CD14-positive monocyte (primary cell): Measurements from ENCODE around the gene SEZ6L2. TPM values are rescaled to one million over a fixed set of nuclear protein-coding genes. Genes with fewer than 3 reads are reported as not detected.

Experiments used
- DNase-seq, 3 donors: peaks; one replicate each; pipeline ENCODE4 v3.0.0-alpha.2; 2011 to 2022
- H2AFZ ChIP-seq: 2 replicates; pipeline ENCODE4 v1.6.0; 2012; ENCODE audit warnings: mild to moderate bottlenecking, low read depth, low read length, inconsistent platforms; ENCODE audit not compliant: insufficient read depth, poor library complexity, severe bottlenecking
- H3K27ac ChIP-seq, 2 donors: 1 replicate in 1 of 2; 2 replicates in 1 of 2; pipeline ENCODE4 v1.5.1; 2012 to 2013; ENCODE audit warnings: low read length in 2 of 2, control low read depth in 1 of 2, inconsistent platforms in 1 of 2, low read depth in 1 of 2, mild to moderate bottlenecking in 1 of 2
- H3K27me3 ChIP-seq, 2 donors: one replicate each; pipeline versions ENCODE4 v1.6.0 to v1.6.1; 2011 to 2013; ENCODE audit warnings: low read length in 2 of 2; ENCODE audit not compliant: control insufficient read depth in 2 of 2, insufficient read depth in 2 of 2
- H3K36me3 ChIP-seq, 2 donors: replicated peaks in 1 of 2; 1 replicate in 1 of 2; 2 replicates in 1 of 2; pipeline versions ENCODE4 v1.5.1 to v1.6.1; 2012 to 2013; ENCODE audit warnings: low read length in 2 of 2, control low read depth in 1 of 2, inconsistent platforms in 1 of 2, mild to moderate bottlenecking in 1 of 2; ENCODE audit not compliant: insufficient read depth in 2 of 2, control insufficient read depth in 1 of 2
- H3K4me1 ChIP-seq, 2 donors: 1 replicate in 1 of 2; 2 replicates in 1 of 2; pipeline versions ENCODE4 v1.5.1 to v1.6.1; 2012 to 2013; ENCODE audit warnings: low read length in 2 of 2, control low read depth in 1 of 2, inconsistent platforms in 1 of 2, mild to moderate bottlenecking in 1 of 2, moderate library complexity in 1 of 2; ENCODE audit not compliant: insufficient read depth in 2 of 2, control insufficient read depth in 1 of 2
- H3K4me2 ChIP-seq: replicated peaks from 2 replicates; pipeline ENCODE3; 2012; ENCODE audit warnings: low read length, moderate library complexity, mild to moderate bottlenecking; ENCODE audit not compliant: poor library complexity, severe bottlenecking; ENCODE audit errors: extremely low read depth
- H3K4me3 ChIP-seq, 3 experiments: fragments of 200-600 bp in 1 of 3; sonication (generic) in 1 of 3; replicated peaks in 1 of 3; 1 replicate in 2 of 3; 2 replicates in 1 of 3; pipeline ENCODE4 v1.5.1; 2011 to 2013; ENCODE audit warnings: low read length in 3 of 3, mild to moderate bottlenecking in 3 of 3, control low read depth in 2 of 3, low read depth in 2 of 3, inconsistent platforms in 1 of 3, moderate library complexity in 1 of 3
- H3K79me2 ChIP-seq: 2 replicates; pipeline ENCODE4 v1.6.0; 2012; ENCODE audit warnings: mild to moderate bottlenecking, control low read depth, inconsistent platforms, low read length, moderate library complexity; ENCODE audit not compliant: insufficient read depth
- H3K9ac ChIP-seq: 2 replicates; pipeline ENCODE4 v1.6.0; 2017; ENCODE audit warnings: low read length, mild to moderate bottlenecking; ENCODE audit not compliant: insufficient read depth, poor library complexity, severe bottlenecking
- H3K9me3 ChIP-seq, 2 donors: replicated peaks in 1 of 2; 1 replicate in 1 of 2; 2 replicates in 1 of 2; pipeline versions ENCODE4 v1.5.1 to v1.6.1; 2012 to 2013; ENCODE audit warnings: low read length in 2 of 2, control low read depth in 1 of 2; ENCODE audit not compliant: control insufficient read depth in 1 of 2, insufficient read depth in 1 of 2
- H4K20me1 ChIP-seq: 2 replicates; pipeline ENCODE4 v1.6.0; 2012; ENCODE audit warnings: mild to moderate bottlenecking, low read length, control low read depth, moderate library complexity; ENCODE audit not compliant: insufficient read depth
- H3K27ac Mint-ChIP-seq, 7 donors: one replicate each; pipeline ENCODE4 v1.8.0; 2020; ENCODE audit warnings: mild to moderate bottlenecking in 7 of 7, mixed read lengths in 7 of 7, moderate library complexity in 6 of 7, inconsistent platforms in 2 of 7
- H3K27me3 Mint-ChIP-seq, 3 donors: one replicate each; pipeline ENCODE4 v1.8.0; 2021 to 2022; ENCODE audit warnings: low read depth in 3 of 3, mild to moderate bottlenecking in 3 of 3, mixed read lengths in 3 of 3, moderate library complexity in 3 of 3, inconsistent platforms in 1 of 3
- H3K36me3 Mint-ChIP-seq, 2 donors: one replicate each; pipeline ENCODE4 v1.8.0; 2020; ENCODE audit warnings: mixed read lengths in 2 of 2, inconsistent platforms in 1 of 2, mild to moderate bottlenecking in 1 of 2
- H3K4me1 Mint-ChIP-seq: one replicate; pipeline ENCODE4 v1.8.0; 2020; ENCODE audit warnings: mild to moderate bottlenecking, mixed read lengths
- H3K4me3 Mint-ChIP-seq, 2 donors: one replicate each; pipeline ENCODE4 v1.8.0; 2020; ENCODE audit warnings: mild to moderate bottlenecking in 2 of 2, mixed read lengths in 2 of 2, moderate library complexity in 1 of 2
- H3K9me3 Mint-ChIP-seq, 7 donors: one replicate each; pipeline ENCODE4 v1.8.0; 2020 to 2022; ENCODE audit warnings: mixed read lengths in 7 of 7, mild to moderate bottlenecking in 6 of 7, moderate library complexity in 6 of 7, inconsistent platforms in 2 of 7
- WGBS: methylation state at CpG from one replicate; pipeline ENCODE4 v1.1.5; 2013; ENCODE audit warnings: missing lambda C conversion rate; ENCODE audit not compliant: insufficient coverage; 5-methylcytosine and 5-hydroxymethylcytosine counted together
- intact Hi-C, 2 donors: fragments of 100-400 bp; cut with micrococcal nuclease; formaldehyde crosslinking; loops; one replicate each; pipeline versions ENCODE4 v1.15.0 to v1.15.1; 2023
- polyA plus RNA-seq, 3 donors: library from polyadenylated mRNA; depleted of rRNA in 1 of 3; unstranded in 2 of 3; stranded (reverse) in 1 of 3; fragments of 300-500 nt in 2 of 3; fragments of >200 nt in 1 of 3; fragmentation: Illumina TruSeq in 2 of 3; gene quantifications; 1 replicate in 2 of 3; 2 replicates in 1 of 3; pipeline ENCODE4 v1.2.3, GENCODE V29; 2012 to 2021
- TF ChIP-seq, protein P1 (sequence below): fragments of 200-600 bp; IDR thresholded peaks from one replicate; pipeline ENCODE4 v1.8.0; 2022; ENCODE audit warnings: antibody characterized with exemption, mild to moderate bottlenecking

Gene SEZ6L2
- polyA plus RNA-seq, 3 donors = not detected

DNA sequence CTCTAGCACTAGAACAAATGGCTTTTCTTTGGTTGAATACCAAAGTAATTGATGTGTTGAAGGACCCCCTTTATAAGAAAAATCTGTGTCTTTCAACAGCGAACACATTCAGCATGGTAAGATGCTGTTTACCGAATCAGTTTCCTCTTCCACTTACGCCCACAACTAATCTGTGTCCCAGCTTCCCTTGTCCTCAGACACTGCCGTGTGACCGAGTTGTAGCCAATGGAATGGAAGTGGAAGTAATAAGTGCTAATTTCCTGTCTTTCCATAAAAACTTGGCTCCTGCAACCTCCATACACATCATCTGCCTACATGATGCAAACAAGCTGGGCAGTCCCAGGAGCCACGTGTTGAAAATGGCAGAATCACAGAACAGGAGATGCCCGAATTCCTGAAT, 46.7 kb downstream of the SEZ6L2 start:
- Histone ChIP-seq H3K9me3 (no peaks in the 10 kb centered on the region), H3K36me3 (peaks cover 3 to 15% of the 10 kb centered on the region in 2 donors), H2AFZ (no peak overlapping the region), H4K20me1 (peaks cover 16% of the 10 kb centered on the region), H3K4me2 (no peak overlapping the region), H3K27ac (no peak overlapping the region), H3K4me3 (no peak overlapping the region), H3K27me3 (no peaks in the 10 kb centered on the region), H3K9ac (no peak overlapping the region), H3K4me1 (no peaks in the 10 kb centered on the region), H3K79me2 (no peaks in the 10 kb centered on the region)
- WGBS = no CpG with 5 or more reads among the region's 7 CpGs
- Mint-ChIP-seq H3K36me3 (peaks cover 18 to 30% of the 10 kb centered on the region in 2 donors), H3K4me1 (no peaks in the 10 kb centered on the region), H3K9me3 (peaks cover 0 to 2% (median 0%) of the 10 kb centered on the region in 7 donors), H3K27ac (no peak overlapping the region), H3K27me3 (peaks cover 0 to 5% (median 2%) of the 10 kb centered on the region in 3 donors), H3K4me3 (no peak overlapping the region)
- no peak for DNase-seq
- TF ChIP-seq, protein P1, sequence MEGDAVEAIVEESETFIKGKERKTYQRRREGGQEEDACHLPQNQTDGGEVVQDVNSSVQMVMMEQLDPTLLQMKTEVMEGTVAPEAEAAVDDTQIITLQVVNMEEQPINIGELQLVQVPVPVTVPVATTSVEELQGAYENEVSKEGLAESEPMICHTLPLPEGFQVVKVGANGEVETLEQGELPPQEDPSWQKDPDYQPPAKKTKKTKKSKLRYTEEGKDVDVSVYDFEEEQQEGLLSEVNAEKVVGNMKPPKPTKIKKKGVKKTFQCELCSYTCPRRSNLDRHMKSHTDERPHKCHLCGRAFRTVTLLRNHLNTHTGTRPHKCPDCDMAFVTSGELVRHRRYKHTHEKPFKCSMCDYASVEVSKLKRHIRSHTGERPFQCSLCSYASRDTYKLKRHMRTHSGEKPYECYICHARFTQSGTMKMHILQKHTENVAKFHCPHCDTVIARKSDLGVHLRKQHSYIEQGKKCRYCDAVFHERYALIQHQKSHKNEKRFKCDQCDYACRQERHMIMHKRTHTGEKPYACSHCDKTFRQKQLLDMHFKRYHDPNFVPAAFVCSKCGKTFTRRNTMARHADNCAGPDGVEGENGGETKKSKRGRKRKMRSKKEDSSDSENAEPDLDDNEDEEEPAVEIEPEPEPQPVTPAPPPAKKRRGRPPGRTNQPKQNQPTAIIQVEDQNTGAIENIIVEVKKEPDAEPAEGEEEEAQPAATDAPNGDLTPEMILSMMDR = no peak
- intact Hi-C loops = no loop called here

DNA sequence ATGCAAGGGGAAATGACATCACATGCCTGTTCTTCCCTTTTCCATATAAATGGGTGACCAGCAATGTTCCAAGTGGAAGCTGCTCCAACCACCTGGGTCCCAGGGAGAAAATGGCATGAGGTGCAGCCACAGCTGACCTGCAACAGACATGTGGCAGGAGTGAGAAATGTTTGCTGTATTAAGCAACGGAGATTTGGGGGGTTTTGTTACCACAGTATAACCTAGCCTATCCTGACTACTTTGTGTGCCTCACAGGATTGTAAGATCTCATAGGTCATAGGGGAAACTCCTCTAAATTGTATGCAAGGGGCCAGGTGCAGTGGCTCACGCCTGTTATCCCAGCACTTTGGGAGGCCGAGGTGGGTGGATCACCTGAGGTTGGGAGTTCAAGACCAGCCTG, 48.4 kb downstream of the SEZ6L2 start:
- Histone ChIP-seq H3K79me2 (no peaks in the 10 kb centered on the region), H3K27ac (no peak overlapping the region), H3K4me3 (no peak overlapping the region), H3K4me2 (no peak overlapping the region), H3K9ac (no peak overlapping the region), H3K9me3 (no peaks in the 10 kb centered on the region), H3K27me3 (no peaks in the 10 kb centered on the region), H3K36me3 (peaks cover 19 to 31% of the 10 kb centered on the region in 2 donors), H3K4me1 (no peaks in the 10 kb centered on the region), H2AFZ (no peak overlapping the region), H4K20me1 (peaks cover 23% of the 10 kb centered on the region)
- intact Hi-C loops = no loop called here
- H3K27me3 Mint-ChIP-seq = peaks cover 0 to 2% (median 2%) of the 10 kb centered on the region in 3 donors
- no peak for DNase-seq
- no peaks in the 10 kb centered on the region for H3K4me1 Mint-ChIP-seq
- TF ChIP-seq, protein P1 = no peak
- peak overlapping the region in 1 of 7 donors; percentile 23 for H3K27ac Mint-ChIP-seq
- peaks cover 0 to 2% (median 0%) of the 10 kb centered on the region in 7 donors for H3K9me3 Mint-ChIP-seq
- no CpG with 5 or more reads among the region's 3 CpGs for WGBS
- peaks cover 26 to 43% of the 10 kb centered on the region in 2 donors for H3K36me3 Mint-ChIP-seq
- H3K4me3 Mint-ChIP-seq = no peak overlapping the region
